ENCODE data around the gene RELN. TPM values are rescaled to one million over a fixed set of nuclear protein-coding genes. Genes with fewer than 3 reads are reported as not detected.

The RELN gene
- total RNA-seq, 1 donor from 2014 or later: 15.6 TPM

DNA sequence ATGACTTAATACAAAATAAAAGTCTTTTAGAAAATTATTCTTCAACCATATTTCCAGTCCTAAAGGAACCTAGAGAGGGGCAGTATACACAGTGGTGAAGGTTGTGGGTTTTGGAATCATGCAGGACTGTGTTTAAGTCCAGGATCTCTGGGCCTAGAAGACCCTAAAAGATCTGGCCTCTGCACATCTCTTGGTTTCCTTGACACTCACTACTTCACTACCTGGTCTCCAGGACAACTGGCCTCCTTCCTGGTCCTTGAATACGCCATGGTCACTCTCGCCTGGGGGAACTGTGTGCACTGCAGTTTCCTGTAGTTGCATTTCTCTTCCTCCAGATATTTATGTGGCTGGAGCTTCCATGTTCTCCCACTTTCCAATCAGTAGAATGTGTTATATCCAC is 360.7 kb downstream of the RELN start:
- DNase-seq: no peak

- DNase-seq: no peak
Observed at GRCh38 chr7:103626776-103627175, 362.7 kb downstream of the RELN start.

- no peak for DNase-seq
Observed at GRCh38 chr7:103622274-103622673, 367.2 kb downstream of the RELN start.

GRCh38 chr7:103613655-103614642 is 375.5 kb downstream of the RELN start:
- DNase-seq: no peak

DNA sequence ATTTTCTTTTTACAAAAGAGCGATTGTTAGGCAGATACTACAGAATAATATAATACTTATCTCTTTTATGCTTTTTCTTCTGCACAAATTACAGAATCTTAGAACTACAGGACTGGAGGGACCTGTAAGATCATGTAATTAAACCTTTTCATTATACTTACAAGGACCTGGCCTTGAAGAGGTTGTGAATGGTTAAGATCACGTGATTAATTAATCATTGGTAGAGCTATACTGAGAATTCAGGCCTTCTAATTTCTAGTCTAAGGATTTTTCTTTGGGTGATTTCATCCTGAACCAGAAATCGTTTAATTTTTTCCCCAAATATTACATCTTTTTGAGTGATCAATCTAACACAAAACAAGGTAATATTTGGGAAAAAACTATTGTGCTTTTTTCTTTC is 379.7 kb downstream of the RELN start:
- no peak for DNase-seq

GRCh38 chr7:103605640-103606039 is 383.8 kb downstream of the RELN start:
- no peak for DNase-seq

GRCh38 chr7:103598326-103598905 is 391.0 kb downstream of the RELN start:
- no peak for DNase-seq

- no peak for DNase-seq
Observed at GRCh38 chr7:103597606-103598005, 391.9 kb downstream of the RELN start.

DNA sequence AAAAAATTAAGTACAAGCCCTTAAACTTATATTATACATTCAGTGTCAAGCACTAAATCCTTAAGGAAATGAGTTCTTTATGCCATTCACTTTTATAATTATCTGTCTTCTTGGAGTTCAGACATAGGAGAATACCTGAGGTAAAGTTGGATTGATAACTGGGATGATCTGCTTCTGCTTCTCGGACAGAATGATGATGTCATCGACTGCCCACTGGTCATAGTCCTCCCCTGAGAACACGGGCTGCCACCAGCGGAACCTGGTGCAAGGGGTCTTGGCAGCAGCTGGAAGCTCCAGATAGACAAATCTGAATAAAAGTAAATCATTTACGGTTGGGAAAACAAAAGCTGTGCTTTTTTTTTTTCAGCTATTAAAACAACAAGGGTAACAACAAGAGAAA is 395.3 kb downstream of the RELN start:
- no peak for DNase-seq

DNA sequence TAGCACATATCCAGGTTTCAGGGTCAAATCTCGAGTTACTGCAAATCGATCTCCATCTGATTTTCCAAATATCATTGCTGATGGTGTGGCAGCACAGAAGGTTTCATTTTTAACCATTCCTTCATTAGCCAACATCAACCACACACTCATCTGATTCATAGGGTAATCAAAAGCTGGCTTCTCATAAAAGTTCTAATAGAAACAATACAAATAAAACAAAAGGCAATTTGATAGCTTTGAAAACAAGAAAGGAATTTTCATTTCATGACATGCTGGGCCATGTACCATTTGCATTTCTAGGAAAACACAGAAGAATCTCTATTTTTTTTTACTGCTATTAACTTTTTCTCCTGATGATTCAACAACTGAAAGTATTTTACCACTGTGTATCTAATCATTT is 395.8 kb downstream of the RELN start:
- DNase-seq: no peak

DNA sequence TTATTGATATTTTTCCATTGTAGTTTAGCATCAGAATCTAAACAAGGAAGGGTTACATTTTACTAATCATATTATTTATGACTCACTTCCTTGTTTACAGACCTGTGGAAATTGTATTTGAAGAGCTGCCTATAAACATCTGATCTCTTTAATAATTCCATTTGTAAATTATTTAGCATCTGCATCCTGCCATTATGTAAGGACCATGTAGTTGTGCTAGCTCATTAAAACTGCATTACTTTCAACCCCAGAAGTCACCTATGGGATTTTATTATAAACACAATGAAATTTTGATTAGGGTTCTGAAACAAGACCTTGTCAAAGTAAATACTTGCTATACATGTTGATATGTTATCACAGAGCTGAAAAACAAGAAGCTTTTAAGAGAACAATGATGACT is 396.6 kb downstream of the RELN start:
- DNase-seq: no peak

DNA sequence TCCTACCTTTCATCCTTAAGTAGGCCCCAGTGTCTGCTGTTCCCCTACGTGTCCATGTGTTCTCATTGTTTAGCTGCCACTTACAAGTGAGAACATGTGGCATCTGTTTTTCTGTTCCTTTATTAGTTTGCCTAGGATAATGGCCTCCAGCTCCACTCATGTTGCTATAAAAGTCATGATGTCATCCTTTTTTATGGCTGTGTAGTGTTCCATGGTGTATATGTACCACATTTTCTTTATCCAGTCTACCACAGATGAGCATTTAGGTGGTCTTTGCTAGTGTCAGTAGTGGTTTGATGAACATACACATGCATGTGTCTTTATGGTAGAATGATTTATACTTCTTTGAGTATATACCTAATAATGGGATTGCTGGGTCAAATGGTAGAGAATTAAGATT is 397.3 kb downstream of the RELN start:
- no peak for DNase-seq

DNA sequence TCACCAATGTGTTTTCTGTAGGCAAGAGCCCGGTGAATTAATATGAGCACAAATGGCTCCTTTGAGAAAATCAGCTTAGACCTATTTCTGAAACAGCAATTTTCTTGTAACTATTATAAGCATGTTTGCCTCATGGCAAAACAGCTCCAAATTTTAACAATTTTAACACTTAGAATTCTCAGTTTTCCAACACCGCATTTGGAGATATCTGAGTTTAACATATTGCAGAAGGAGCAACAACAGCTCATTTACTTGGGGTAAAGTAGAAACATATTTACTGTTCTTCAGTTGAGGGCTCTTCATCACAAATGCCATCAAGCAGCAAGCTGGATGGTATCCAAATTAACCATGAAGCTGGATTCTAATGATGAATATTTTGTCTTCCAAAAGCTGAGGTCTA is 409.4 kb downstream of the RELN start:
- DNase-seq: no peak

DNA sequence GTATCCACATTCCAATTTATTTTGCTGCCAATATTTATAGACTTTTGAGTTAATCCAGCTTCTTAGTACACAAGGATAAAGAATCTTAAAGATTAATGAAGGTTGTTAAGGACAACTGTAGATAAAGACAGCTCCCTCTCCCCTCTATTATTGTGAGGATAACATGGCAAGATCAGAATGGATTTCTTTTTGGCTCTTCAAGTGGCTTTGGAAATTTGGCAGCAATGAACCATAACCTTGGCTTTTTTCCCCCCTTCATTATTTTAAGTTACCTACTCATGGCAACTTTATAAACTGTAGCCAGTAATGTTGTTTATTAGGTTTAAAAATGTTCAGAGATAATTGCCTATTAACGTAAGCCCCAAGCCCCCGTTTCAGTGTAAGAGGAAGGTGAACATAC is 412.4 kb downstream of the RELN start:
- DNase-seq: no peak

GRCh38 chr7:103576641-103577040 is 412.8 kb downstream of the RELN start:
- DNase-seq: no peak

GRCh38 chr7:103574576-103574975 is 414.9 kb downstream of the RELN start:
- peak; percentile 1 for DNase-seq

GRCh38 chr7:103573479-103574058 is 415.9 kb downstream of the RELN start:
- no peak for DNase-seq

GRCh38 chr7:103571586-103571985 is 417.9 kb downstream of the RELN start:
- no peak for DNase-seq

DNA sequence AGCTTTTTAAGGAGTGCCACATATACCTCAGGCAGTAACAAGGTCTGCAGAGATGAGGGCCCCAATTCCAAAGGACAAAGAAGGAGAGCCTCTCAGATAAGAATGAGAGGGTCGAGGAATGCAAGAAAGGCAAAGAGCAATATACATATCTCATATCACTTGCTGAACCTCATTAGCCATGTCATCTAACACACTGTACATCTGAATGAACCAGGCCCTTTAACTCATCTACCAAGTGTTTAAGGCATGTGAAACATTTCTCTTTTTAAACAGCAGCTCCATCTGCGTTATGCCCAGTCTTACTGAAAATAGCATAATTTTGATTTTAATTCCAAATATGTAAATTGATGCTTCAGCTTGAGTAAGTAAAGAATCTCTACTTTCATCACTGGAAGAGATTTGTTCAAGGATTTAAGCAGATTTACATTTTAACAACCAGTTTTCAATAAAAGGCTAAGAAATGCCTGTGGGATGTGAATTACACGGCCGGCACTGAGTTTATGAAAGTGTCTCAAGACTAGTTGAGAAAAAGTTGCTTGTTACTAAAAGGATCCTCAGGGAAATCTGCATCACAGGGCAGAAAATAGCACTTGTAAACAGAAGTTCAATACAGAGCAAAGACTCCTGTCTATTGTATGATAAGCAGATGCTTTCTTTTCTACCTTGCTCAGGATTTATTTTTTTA is 419.7 kb downstream of the RELN start:
- DNase-seq: no peak

- no peak for DNase-seq
Observed at GRCh38 chr7:103564416-103564815, 425.0 kb downstream of the RELN start.

GRCh38 chr7:103560136-103560535 is 429.3 kb downstream of the RELN start:
- DNase-seq: no peak

DNA sequence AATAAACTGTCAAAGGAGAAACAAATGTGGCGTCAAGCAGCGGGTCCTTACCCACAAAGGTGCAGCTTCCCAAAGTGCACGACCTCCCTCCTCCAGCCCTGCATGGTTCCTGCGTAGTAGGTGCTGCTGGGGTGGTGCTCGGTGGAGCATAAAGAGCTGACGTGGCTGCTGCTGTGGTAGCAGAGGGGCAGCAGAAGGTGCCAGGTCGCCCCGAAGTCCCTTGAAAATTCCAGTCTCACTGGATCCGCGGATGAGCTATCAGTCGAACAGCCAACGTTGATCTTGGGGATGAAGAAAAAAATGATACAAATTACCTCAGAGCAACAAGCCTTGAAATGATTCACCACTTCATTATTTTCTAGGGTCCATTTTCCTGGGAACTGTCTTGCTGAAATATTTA is 438.4 kb downstream of the RELN start:
- no peak for DNase-seq

DNA sequence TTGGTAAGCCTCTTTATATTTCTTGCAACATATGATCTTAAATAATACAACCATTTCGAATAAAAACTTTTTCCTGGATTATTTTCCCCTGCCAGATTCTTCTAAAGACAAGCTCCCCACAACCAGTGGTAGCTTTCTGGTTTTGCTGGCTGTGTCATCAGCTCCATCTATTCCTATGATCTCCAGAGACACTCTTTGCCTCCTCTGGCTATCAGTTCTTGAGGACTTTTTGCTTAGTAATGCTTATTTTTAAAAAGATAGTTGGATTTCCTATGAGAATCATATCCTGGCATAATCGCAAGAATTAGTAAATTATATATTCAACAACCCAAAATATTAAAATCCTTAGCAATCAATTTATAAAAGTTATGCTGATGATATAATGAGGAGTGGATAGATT is 439.7 kb downstream of the RELN start:
- no peak for DNase-seq
